ENCODE data around the gene CERS2. TPM values are rescaled to one million over a fixed set of nuclear protein-coding genes. Genes with fewer than 3 reads are reported as not detected.
A peak's percentile ranks its signal among the peaks of the same experiment; 100 is the strongest.
"Not testable (repeated sequence)": the region's sequence is repeated elsewhere in the genome, so short reads cannot be mapped to it uniquely, and the experiment has no call there.

The CERS2 gene
- total RNA-seq, 8 experiments from 2014 or later: 46.1 to 116 (median 96.6) TPM

- WGBS, 10 experiments: 95 to 100% (median 98%) methylated on average over 3 to 11 of the region's 11 CpGs; no CpG with 5 or more reads in 3 of the 10 experiments
- H3K27ac ChIP-seq: no peak overlapping the region
- H3K4me3 ChIP-seq: no peak overlapping the region
- H3K4me1 ChIP-seq (replicated peaks in 1 of 2): no peaks in the 10 kb centered on the region
- in situ Hi-C loops (cut with MboI; ENCODE audit: low pct_unique_long_range_greater_than_20kb in 2 of 9, low sequenced_read_pairs in 9 of 9, unreplicated experiment in 9 of 9): no loop called here
- no peak for ATAC-seq (replicated peaks in 6 of 8)
These were observed 17.0 kb downstream of the CERS2 start for GRCh38 chr1:150957666-150958065.

DNA sequence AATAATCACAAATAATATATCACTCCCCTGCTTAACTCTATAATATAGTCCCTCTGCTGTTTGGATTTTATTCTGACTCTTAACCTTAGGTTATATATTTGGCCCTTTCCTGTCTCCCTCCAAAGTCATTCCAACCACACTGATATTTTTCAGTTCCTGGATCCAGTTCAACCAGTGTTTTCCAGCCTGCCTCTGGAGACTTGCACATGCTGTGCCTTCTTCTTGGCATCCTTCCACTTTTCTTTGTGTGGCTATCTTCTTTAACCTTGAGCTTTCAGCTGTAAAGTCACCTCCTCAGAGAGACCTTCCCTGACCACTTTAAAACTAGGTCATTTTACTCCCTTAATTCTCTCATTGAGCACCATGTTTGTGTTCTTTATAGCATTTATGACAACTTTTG lies 19.4 kb downstream of the CERS2 start:
- no peak for ATAC-seq (replicated peaks in 6 of 8)
- in situ Hi-C loops (cut with MboI; ENCODE audit: low pct_unique_long_range_greater_than_20kb in 2 of 9, low sequenced_read_pairs in 9 of 9, unreplicated experiment in 9 of 9): no loop called here
- Histone ChIP-seq H3K27ac (no peak overlapping the region), H3K4me3 (no peak overlapping the region), H3K4me1 (replicated peaks in 1 of 2) (no peaks in the 10 kb centered on the region)

DNA sequence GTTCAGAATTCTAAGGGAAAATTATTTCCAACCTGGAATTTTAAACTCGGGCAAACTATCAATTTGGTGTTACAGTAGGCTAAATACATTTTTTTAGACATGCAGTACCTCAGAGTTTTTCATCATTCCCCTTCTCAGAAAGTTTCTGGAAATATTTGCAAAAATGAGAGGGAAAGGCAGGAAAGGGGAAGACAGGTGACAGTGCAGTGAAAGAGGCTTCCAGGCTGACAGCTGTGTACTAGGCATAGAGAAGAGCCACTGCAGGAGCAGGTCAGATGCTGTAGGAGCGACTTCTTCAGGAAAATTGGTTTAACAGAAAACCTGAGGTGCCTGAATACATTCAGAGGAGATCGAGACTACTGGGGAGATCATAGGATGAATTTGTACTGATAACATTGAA lies 19.9 kb downstream of the CERS2 start:
- Histone ChIP-seq H3K4me1 (replicated peaks in 1 of 2) (no peaks in the 10 kb centered on the region), H3K27ac (no peak overlapping the region), H3K4me3 (no peak overlapping the region)
- ATAC-seq (replicated peaks in 6 of 8): no peak
- in situ Hi-C loops (cut with MboI; ENCODE audit: low pct_unique_long_range_greater_than_20kb in 2 of 9, low sequenced_read_pairs in 9 of 9, unreplicated experiment in 9 of 9): no loop called here
- WGBS, 10 experiments: 79 to 100% (median 92%) methylated on average over 1 to 3 of the region's 3 CpGs

DNA sequence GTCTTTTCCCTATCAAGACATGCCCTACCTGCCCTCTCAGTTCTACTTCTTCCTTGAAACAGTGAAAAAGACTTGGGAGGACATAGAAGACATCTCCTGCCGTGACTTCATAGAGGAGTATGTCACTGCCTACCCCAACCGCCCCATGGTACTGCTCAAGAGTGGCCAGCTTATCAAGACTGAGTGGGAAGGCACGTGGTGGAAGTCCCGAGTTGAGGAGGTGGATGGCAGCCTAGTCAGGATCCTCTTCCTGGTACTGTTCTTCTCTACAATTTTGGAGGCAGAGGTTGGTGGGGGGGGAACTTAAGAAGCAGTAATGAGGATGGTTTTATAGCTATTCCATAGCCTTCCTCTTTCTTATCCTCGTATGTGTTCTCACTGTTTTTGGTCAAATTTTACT lies 29.8 kb downstream of the CERS2 start:
- no peak overlapping the region for H3K27ac ChIP-seq
- WGBS, 10 experiments: 88 to 100% (median 94%) methylated on average over 1 to 5 of the region's 5 CpGs

DNA sequence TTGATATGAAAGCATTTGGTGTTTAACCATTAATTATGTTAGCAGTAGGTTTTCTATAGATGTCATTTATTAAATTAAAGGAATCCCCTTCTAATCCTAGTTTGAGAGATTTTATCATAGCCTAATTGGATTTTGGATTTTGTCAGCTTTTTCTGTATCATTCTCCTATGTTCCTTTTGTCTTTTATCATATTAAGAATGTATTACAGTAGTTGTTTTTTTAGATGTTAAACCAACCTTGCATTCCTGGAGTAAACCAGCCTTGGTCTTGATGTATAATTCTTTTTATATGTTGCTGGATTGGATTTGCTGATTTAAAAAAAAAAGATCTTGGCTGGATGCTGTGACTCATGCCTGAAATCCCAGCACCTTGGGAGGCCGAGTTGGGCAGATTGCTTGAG lies 42.9 kb downstream of the CERS2 start:
- H3K4me3 ChIP-seq: no peak overlapping the region
- no peak for ATAC-seq (replicated peaks in 6 of 8)
- H3K4me1 ChIP-seq (replicated peaks in 1 of 2): peaks cover 4% of the 10 kb centered on the region in 2 donors
- 75 to 100% (median 100%) methylated on average over 1 of the region's 1 CpG; no CpG with 5 or more reads in 3 of the 10 experiments for WGBS, 10 experiments
- H3K27ac ChIP-seq: no peak overlapping the region
- in situ Hi-C loops (cut with MboI; ENCODE audit: low pct_unique_long_range_greater_than_20kb in 2 of 9, low sequenced_read_pairs in 9 of 9, unreplicated experiment in 9 of 9): no loop called here

More for the DNA sequence above, 29.8 kb downstream of the CERS2 start:
- no peaks in the 10 kb centered on the region for H3K4me1 ChIP-seq (replicated peaks in 1 of 2)
- in situ Hi-C loops (cut with MboI; ENCODE audit: low pct_unique_long_range_greater_than_20kb in 2 of 9, low sequenced_read_pairs in 9 of 9, unreplicated experiment in 9 of 9): no loop called here
- no peak overlapping the region for H3K4me3 ChIP-seq
- no peak for ATAC-seq (replicated peaks in 6 of 8)

- in situ Hi-C loops (cut with MboI; ENCODE audit: low pct_unique_long_range_greater_than_20kb in 2 of 9, low sequenced_read_pairs in 9 of 9, unreplicated experiment in 9 of 9): not testable (repeated sequence)
These were observed 45.9 kb downstream of the CERS2 start for GRCh38 chr1:150928775-150929174.

GRCh38 chr1:150928286-150928685 lies 46.3 kb downstream of the CERS2 start:
- 40 to 100% (median 100%) methylated on average over 1 to 3 of the region's 3 CpGs; no CpG with 5 or more reads in 1 of the 10 experiments for WGBS, 10 experiments
- no peak overlapping the region for H3K4me3 ChIP-seq
- in situ Hi-C loops (cut with MboI; ENCODE audit: low pct_unique_long_range_greater_than_20kb in 2 of 9, low sequenced_read_pairs in 9 of 9, unreplicated experiment in 9 of 9): no loop called here
- ATAC-seq (replicated peaks in 6 of 8): no peak
- peaks cover 7% of the 10 kb centered on the region in 2 donors for H3K4me1 ChIP-seq (replicated peaks in 1 of 2)
- H3K27ac ChIP-seq: no peak overlapping the region

More at GRCh38 chr1:150928775-150929174, 45.9 kb downstream of the CERS2 start:
- not testable (repeated sequence) for ATAC-seq (replicated peaks in 6 of 8); H3K4me3 ChIP-seq; H3K4me1 ChIP-seq (replicated peaks in 1 of 2); H3K27ac ChIP-seq
- whole genome bisulfite sequencing, 10 experiments: 92 to 100% (median 100%) methylated on average over 1 to 2 of the region's 6 CpGs; no CpG with 5 or more reads in 6 of the 10 experiments

- in situ Hi-C loops (cut with MboI; ENCODE audit: low pct_unique_long_range_greater_than_20kb in 2 of 9, low sequenced_read_pairs in 9 of 9, unreplicated experiment in 9 of 9): no loop called here
- no peak overlapping the region for H3K4me3 ChIP-seq
- ATAC-seq (replicated peaks in 6 of 8): no peak
- H3K4me1 ChIP-seq (replicated peaks in 1 of 2): peaks cover 7% of the 10 kb centered on the region in 2 donors
- no peak overlapping the region for H3K27ac ChIP-seq
- 70 to 100% (median 95%) methylated on average over 2 to 4 of the region's 4 CpGs; no CpG with 5 or more reads in 1 of the 10 experiments for WGBS, 10 experiments
These were observed 47.0 kb downstream of the CERS2 start for GRCh38 chr1:150927624-150928023.

GRCh38 chr1:150926097-150926741 lies 48.4 kb downstream of the CERS2 start, which contains the start of gene SETDB1:
SETDB1 (plus strand) TSS chr1:150926363; CDS start chr1:150927715, 1,352 bp downstream.
- Histone ChIP-seq H3K4me3 (peak within 1 kb of the TSS; percentile 69 to 88 (median 81)), H3K27ac (peak within 1 kb of the TSS; percentile 88 to 90), H3K4me1 (replicated peaks in 1 of 2) (peaks cover 7 to 12% of the 10 kb centered on the region in 2 donors)
- ATAC-seq (replicated peaks in 6 of 8): peak; percentile 90 to 99 (median 98)
- in situ Hi-C loops (cut with MboI; ENCODE audit: low pct_unique_long_range_greater_than_20kb in 2 of 9, low sequenced_read_pairs in 9 of 9, unreplicated experiment in 9 of 9): no loop called here
- WGBS, 10 experiments: 0% methylated on average over 1 to 24 of the region's 39 CpGs; no CpG with 5 or more reads in 1 of the 10 experiments

- WGBS, 10 experiments: 26 to 100% (median 92%) methylated on average over 4 to 23 of the region's 23 CpGs; no CpG with 5 or more reads in 1 of the 10 experiments
- Histone ChIP-seq H3K4me1 (replicated peaks in 1 of 2) (peaks cover 7 to 12% of the 10 kb centered on the region in 2 donors), H3K27ac (no peak overlapping the region), H3K4me3 (no peak overlapping the region)
- ATAC-seq (replicated peaks in 6 of 8): no peak
- in situ Hi-C loops (cut with MboI; ENCODE audit: low pct_unique_long_range_greater_than_20kb in 2 of 9, low sequenced_read_pairs in 9 of 9, unreplicated experiment in 9 of 9): no loop called here
These were observed 49.6 kb downstream of the CERS2 start for GRCh38 chr1:150925080-150925479.

- peaks cover 7 to 12% of the 10 kb centered on the region in 2 donors for H3K4me1 ChIP-seq (replicated peaks in 1 of 2)
- peak; percentile 21 to 63 (median 34) for ATAC-seq (replicated peaks in 6 of 8)
- H3K27ac ChIP-seq: no peak overlapping the region
- 0 to 69% (median 50%) methylated on average over 1 to 2 of the region's 2 CpGs; no CpG with 5 or more reads in 3 of the 10 experiments for WGBS, 10 experiments
- H3K4me3 ChIP-seq: no peak overlapping the region
- in situ Hi-C loops (cut with MboI; ENCODE audit: low pct_unique_long_range_greater_than_20kb in 2 of 9, low sequenced_read_pairs in 9 of 9, unreplicated experiment in 9 of 9): no loop called here
These were observed 52.1 kb downstream of the CERS2 start for GRCh38 chr1:150922519-150922975.

- no peak for ATAC-seq (replicated peaks in 6 of 8)
- peaks cover 0 to 3% of the 10 kb centered on the region in 2 donors for H3K4me1 ChIP-seq (replicated peaks in 1 of 2)
- no peak overlapping the region for H3K4me3 ChIP-seq
- H3K27ac ChIP-seq: no peak overlapping the region
- in situ Hi-C loops (cut with MboI; ENCODE audit: low pct_unique_long_range_greater_than_20kb in 2 of 9, low sequenced_read_pairs in 9 of 9, unreplicated experiment in 9 of 9): no loop called here
- 0 to 90% (median 82%) methylated on average over 1 to 7 of the region's 7 CpGs; no CpG with 5 or more reads in 2 of the 10 experiments for WGBS, 10 experiments
These were observed 57.2 kb downstream of the CERS2 start for GRCh38 chr1:150917387-150917786.

Measured in motor neuron (in vitro differentiated cells).